NCI-H510A (cell line): ENCODE results near the gene BEAN1.

Source experiments
- DNase-seq: peaks from one replicate; lab custom pipeline; 2025; lab: John Stamatoyannopoulos, UW

Gene BEAN1

GRCh38 chr16:66470556-66470955 lies 43.5 kb downstream of the BEAN1 start:
- DNase-seq = no peak

GRCh38 chr16:66471264-66471663 lies 44.2 kb downstream of the BEAN1 start:
- no peak for DNase-seq

DNA sequence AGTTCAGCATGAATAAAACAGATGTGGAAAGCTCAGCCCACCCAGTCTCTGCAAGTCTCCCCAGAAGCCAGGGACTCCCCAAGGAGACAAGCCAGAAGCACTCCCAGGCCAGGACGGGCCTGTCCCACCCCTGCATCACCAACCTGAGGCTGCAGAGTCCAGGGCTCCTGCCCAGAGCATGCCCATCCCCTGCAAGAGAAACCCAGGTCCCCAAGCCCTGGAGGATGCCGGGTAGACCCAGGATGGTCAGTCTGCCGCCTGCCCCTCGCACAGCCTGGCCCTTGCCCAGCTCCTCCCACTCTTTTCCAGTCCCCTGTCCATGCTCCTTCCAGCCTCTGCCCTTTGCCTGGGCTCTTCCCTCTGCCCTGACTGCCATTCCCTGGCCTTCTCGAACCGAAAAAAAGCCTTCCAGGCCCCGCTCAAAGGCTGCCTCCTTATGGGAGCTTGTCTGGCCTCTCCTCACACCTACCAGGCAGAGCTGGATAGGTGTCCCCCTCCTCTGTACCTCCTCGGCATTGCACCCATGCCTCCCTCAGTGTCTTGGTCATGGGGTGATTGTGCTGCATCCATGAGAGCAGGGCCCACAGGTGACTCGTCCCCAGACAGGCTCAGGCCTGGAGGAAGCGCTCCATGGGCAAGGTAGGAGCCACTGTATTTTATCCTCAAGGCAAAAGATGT lies 44.8 kb downstream of the BEAN1 start:
- DNase-seq = no peak

DNA sequence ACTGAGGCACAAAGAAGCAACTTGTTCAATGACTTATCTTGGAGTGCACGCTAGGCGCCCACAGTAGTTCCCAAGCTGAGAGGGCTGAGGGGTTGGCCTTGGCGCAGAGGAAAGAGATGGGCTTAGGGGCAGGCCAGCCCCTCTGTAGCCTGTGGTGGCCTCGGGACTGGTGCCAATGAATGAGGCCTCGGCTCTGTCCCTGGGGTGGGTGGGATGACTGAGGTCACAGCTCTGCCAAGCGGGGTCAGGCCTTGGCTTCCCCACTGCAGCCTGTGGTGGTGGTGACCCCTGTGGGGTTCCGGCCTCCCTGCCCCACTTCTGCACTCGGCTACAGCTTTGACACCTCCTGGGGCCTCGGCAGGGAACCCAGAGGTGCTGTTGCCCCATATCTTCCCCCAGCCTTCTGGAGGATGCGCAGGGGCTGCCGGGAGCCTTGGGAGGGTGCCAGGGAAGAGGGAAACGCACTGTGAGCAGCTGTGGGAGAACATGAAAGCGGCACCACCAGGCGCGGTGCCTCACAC lies 46.0 kb downstream of the BEAN1 start:
- no peak for DNase-seq

DNA sequence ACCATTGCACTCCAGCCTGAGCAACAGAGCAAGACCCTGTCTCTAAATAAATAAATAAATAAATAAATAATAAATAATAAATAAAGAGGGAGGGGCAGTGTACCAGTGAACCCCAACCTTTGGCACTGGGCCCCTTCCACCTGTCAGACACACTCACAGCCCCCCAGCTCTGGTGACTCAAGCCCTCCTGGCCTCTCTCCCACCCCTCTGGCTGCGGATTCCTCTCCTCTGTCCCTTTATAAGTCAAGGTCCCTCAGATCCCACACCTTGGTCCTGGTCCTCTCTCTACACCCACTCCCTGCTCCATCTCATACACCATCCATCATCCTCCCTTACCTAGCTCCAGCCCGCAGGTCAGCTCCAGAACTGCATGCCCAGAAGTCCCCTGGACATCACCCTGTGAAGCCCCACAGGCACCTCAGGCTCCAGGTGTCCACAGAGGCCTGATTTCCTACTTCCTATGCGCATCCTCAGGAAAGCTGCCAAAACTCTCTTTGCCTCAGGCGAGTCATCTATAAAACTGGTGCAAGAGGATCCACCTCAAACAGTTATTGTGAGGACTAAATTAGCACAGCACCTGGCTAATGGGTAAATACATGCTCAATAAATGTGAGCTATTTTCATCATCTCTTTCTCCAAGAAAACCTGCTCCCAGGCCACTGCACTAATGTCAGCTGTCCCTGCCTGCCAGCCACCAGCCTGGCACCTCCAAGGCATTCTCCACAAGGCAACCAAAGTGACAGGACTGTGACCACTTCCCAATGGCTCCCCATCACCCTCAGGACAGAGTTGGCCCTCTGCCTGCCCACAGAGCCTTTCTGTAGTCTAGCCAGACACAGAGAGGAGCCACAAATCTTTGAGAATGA lies 46.8 kb downstream of the BEAN1 start:
- DNase-seq = no peak

- peak; percentile 79 for DNase-seq
These were observed 47.7 kb downstream of the BEAN1 start for GRCh38 chr16:66474750-66475199.

GRCh38 chr16:66475232-66475631 lies 48.1 kb downstream of the BEAN1 start:
- no peak for DNase-seq

DNA sequence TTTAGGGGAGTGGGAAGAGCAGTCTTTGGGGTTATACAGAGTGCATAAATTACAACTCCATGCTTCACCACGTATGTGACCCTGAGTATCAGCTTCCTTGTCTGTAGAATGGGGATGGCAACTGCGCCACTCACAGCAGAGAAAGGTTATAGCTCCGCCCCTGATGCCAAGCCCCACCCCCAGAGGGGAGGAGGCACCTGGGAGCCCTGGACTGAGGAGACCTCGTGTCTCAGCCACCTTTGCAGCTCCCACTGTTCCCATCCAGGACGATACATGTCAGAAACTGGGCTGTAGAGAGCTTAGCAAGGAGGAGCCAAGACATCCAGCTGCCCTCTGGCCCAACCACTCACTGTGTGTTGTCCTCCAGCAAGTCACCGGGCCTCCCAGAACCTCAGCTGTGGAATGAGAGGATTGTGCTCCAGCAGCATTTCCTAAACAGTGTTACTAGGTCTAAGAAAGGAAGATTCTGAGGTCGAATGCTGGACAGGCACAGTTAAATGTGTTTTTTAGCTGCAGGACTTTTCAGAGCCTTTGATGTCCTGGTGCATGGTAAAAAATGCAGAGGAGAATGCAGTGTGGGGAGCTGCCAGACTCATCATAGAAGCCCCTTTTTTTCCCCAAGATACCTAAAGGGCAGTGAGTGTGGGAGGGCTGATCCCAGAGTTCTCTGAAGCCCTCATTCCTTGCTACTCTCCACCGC lies 49.4 kb downstream of the BEAN1 start:
- no peak for DNase-seq

- DNase-seq = no peak
These were observed 50.0 kb downstream of the BEAN1 start for GRCh38 chr16:66477028-66477515.

- DNase-seq = peak; percentile 57
These were observed 51.8 kb downstream of the BEAN1 start for GRCh38 chr16:66478733-66479511.

DNA sequence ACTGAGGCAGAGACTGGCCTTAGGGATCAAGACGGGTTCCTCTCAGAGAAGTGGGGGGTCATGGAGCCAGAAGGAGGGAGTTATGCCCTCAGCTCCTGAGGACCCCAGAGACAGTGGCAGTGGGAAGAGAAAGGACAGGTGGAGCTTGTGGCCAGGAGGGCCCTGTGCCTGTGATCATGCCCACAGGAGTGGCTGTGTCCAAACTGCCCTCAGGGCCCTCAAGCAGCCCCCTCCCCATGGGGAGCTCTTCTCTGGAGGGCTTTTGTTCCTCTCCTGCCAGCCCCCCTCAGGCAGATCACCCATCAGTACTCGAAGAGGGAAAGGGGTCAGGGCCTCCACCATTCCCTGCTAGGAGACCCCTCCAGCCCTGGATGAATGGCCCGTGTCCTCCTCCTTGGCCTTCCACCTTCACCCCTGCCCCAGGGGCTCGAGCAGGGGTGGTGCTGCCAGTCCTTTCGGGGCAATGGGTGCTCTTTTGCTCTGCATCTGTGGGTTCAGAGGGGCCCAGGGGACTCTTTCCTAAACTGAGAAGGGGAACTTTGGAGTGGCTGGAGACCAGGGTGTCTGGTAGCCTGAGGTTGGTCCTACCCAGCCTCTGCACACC lies 52.7 kb downstream of the BEAN1 start:
- DNase-seq = no peak

DNA sequence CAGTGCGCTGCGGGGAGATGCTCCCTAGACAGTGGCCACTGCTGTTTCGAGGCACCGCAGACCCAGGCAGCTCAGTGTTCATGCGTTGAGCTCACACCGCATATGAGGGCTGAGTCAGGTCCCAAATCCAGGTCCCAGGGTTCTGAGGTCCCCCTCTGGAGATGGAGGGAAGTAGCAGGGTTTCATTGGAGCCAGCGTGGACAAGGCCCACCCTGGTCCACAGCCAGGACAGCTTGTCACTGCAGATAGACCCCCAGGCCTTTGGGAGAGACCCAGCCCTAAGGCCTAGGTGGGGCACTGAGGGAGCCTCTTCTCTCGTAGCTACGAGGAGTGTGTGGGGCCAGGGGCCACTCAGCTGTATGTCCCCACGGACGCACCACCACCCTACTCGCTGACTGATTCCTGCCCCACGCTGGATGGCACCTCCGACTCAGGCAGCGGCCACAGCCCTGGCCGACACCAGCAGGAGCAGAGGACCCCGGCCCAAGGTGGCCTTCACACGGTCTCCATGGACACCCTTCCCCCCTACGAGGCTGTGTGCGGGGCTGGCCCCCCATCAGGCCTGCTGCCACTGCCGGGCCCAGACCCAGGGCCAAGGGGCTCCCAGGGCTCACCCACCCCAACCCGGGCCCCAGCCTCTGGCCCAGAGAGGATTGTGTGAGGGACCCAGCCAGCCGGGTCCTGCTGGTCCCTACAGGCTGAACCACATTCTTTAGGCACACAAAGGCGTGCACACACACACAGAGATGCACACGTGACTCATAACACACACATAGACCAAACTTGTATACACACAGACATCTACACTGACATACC lies 53.4 kb downstream of the BEAN1 start:
- no peak for DNase-seq

- no peak for DNase-seq
These were observed 54.2 kb downstream of the BEAN1 start for GRCh38 chr16:66481081-66481942.

DNA sequence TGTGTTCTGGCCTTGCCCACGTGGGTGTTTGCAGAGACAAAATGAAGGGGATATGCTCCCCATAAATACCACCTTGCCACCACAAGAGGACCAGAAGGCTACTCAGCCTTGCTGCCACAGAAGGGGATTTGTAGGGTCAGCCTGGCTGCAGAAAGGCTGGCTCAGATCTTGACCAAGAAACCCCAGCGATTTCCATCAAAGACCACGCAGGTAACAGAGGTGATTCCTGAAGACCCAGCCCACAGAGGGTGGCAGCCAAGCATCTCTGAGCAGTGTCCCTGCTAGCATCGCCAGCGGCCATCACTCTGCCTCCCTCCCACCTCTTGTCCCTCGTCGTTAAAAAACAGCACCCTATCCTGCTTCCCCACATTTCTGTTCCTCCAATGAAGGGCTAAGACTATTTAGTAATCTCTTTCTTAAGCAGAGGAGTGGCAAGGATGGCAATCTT lies 54.9 kb downstream of the BEAN1 start:
- DNase-seq = no peak

DNA sequence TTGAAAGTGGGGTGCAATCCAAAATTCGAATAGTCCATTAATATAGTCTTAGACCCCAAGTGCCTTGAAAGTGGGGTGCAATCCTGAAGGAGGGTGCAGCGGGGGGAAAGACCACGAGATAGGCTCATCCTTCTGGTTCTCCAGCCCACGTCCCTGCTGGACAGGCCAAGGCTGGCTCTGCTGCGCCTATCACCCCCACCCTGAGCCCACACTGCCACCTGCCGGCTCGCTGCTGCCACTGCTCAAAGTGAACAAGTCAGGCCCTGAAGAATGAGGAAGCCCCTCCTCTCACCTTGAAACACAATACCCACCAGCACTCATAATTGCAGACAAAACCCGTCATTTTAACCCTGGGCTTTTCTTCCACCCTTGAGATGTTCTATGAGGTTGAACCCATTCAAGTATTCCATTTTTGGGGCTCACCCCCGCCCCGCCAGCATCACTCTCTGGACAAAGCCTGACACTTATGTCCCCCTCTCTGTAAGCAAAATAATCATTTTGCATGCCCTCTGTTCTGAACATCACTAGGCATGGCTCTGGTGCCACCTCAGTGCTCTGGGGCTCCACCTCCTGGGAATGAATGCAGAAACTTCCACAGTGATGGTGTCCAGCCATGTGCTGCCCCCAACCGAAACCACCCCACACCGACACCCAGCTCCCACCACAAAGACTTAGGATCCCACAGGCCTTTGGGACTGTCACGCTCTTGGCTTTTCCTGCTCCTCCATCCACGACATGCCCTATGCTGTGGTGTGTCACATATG lies 56.8 kb downstream of the BEAN1 start:
- DNase-seq = peak; percentile 17

- no peak for DNase-seq
These were observed 57.5 kb downstream of the BEAN1 start for GRCh38 chr16:66484453-66485213.

DNA sequence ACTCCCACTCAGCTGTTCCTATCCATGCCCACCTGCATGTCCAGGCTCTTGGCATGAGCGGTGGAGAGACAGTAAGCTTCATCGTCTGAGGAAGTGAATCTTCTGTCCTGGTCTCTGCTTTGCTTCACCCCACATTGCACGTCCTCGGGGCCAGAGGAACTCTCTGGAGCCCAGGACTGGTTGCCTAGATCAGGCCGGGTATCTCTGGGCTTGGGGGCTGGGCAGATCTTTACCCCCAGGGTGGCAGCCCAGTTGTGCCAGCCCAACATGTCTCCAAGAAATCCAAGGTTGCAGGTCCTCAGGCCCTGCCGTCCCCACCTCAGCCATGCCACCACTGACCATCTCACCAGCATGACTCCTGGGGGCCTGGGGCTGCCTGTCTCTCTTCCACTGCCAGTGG lies 58.3 kb downstream of the BEAN1 start:
- DNase-seq = no peak
